OCI-LY3 (cell line): ENCODE measurements around the gene ADAM10.

ENCODE experiments used
- EZH2phosphoT487 ChIP-seq: fragments of 200-600 bp; shearing (Covaris generic); IDR thresholded peaks from 2 replicates; pipeline ENCODE4 v1.6.1; 2018; ENCODE audit warnings: antibody characterized with exemption, mixed run types, low read depth
- TF ChIP-seq, protein P1 (sequence below): fragments of 200-600, 300-600 bp; sonication (generic); IDR thresholded peaks from 2 replicates; pipeline ENCODE4 v1.5.1; 2014; ENCODE audit warnings: antibody characterized with exemption, low read length, low read depth

DNA sequence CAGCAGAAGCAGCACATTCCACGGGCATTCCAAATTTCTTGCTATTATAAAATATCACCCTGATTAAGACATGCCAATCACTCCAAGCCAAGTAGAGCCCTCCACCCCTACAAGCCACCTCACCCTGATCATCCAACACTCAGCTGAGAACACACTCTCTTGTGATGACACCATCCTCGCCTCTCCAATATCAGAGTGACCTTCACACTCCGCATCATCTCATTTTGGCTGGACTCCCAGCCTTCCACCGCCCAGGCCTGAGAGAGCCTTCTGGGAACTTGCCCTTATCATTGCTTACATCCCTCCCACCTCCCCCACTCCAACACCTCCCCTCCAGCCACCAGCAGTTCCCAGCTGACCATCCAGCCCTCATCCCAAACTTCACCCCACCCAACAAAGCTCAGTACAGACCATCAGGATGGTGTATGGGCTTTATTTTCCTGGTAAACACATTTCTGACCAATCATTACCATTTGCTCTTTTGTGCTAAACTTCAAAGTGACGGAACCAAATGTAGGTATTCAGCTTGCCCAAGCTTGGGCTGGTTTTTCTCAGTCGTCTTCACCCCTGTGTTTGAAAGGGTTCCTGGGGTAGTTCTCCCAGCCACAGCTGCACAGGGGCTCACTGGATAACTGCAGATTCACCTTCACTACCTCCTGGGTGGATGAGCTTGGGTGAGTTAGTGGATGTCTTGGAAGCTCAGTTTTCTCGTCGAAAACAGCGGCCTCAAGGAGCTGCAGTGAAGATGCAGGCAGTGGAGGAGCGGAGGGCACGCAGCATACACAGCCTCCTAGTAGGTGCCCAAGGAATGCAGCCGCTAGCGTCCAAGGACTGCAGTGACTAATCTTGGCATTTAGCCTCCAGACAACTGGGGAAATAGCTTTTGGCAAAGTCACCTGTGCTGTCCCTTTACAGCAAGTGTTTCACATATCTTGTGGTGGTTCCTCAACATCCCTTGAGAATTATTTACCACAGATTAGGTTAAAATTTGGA lies 202.6 kb downstream of the ADAM10 start:
- TF ChIP-seq, protein P1, sequence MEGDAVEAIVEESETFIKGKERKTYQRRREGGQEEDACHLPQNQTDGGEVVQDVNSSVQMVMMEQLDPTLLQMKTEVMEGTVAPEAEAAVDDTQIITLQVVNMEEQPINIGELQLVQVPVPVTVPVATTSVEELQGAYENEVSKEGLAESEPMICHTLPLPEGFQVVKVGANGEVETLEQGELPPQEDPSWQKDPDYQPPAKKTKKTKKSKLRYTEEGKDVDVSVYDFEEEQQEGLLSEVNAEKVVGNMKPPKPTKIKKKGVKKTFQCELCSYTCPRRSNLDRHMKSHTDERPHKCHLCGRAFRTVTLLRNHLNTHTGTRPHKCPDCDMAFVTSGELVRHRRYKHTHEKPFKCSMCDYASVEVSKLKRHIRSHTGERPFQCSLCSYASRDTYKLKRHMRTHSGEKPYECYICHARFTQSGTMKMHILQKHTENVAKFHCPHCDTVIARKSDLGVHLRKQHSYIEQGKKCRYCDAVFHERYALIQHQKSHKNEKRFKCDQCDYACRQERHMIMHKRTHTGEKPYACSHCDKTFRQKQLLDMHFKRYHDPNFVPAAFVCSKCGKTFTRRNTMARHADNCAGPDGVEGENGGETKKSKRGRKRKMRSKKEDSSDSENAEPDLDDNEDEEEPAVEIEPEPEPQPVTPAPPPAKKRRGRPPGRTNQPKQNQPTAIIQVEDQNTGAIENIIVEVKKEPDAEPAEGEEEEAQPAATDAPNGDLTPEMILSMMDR: no peak
- no peak for TF ChIP-seq EZH2phosphoT487
